H1 (cell line): Measurements from ENCODE around the gene TNIP1. TPM values are rescaled to one million over a fixed set of nuclear protein-coding genes. Genes with fewer than 3 reads are reported as not detected.

Source experiments
- CTCF ChIA-PET: fragments of 300-600 bp; sonication (Branson Sonifier 250); formaldehyde crosslinking; loops from one replicate; lab custom pipeline; 2021; ENCODE audit not compliant: partially characterized antibody; lab: Charles Lee
- POLR2A ChIA-PET: fragments of 300-600 bp; sonication (Branson Sonifier 250); formaldehyde crosslinking; loops from one replicate; lab custom pipeline; 2021; ENCODE audit warnings: inconsistent platforms; ENCODE audit not compliant: partially characterized antibody; lab: Charles Lee
- DNase-seq, 2 experiments: peaks; one replicate each; pipeline versions ENCODE4 v3.0.0 to v3.0.0-alpha.2; 2010 to 2022; ENCODE audit warnings: low spot score in 2 of 2, low read depth in 1 of 2, mixed read lengths in 1 of 2
- FAIRE-seq: peaks from 2 replicates; lab custom pipeline; 2011; peaks lifted over from hg19 to GRCh38; lab: Jason Lieb, UNC
- H2AFZ ChIP-seq: 2 replicates; pipeline ENCODE4 v1.8.1; 2012; ENCODE audit warnings: low read length, inconsistent platforms
- H2AK5ac ChIP-seq: 2 replicates; pipeline ENCODE4 v1.6.1; 2013; ENCODE audit warnings: low read depth, low read length
- H2BK120ac ChIP-seq: replicated peaks from 2 replicates; pipeline ENCODE3; 2013; ENCODE audit warnings: low read depth, low read length, inconsistent platforms
- H2BK12ac ChIP-seq: 2 replicates; pipeline ENCODE4 v1.6.1; 2013; ENCODE audit warnings: low read depth, low read length
- H2BK15ac ChIP-seq: 2 replicates; pipeline ENCODE4 v1.6.1; 2013; ENCODE audit warnings: low read length
- H2BK20ac ChIP-seq: 2 replicates; pipeline ENCODE4 v1.6.1; 2013; ENCODE audit warnings: low read length
- H2BK5ac ChIP-seq: 2 replicates; pipeline ENCODE4 v1.6.1; 2013; ENCODE audit warnings: low read depth, low read length
- H3K14ac ChIP-seq: 2 replicates; pipeline ENCODE4 v1.6.1; 2013; ENCODE audit warnings: inconsistent platforms; ENCODE audit not compliant: insufficient read length
- H3K18ac ChIP-seq: 2 replicates; pipeline ENCODE4 v1.6.1; 2013; ENCODE audit warnings: low read length; ENCODE audit errors: extremely low read depth
- H3K23ac ChIP-seq: 2 replicates; pipeline ENCODE4 v1.6.1; 2013; ENCODE audit warnings: inconsistent platforms; ENCODE audit not compliant: insufficient read length
- H3K23me2 ChIP-seq: 2 replicates; pipeline ENCODE4 v1.6.1; 2013; ENCODE audit warnings: low read depth, low read length
- H3K27ac ChIP-seq: 2 replicates; pipeline ENCODE4 v1.6.1; 2011; ENCODE audit warnings: low read depth, low read length, inconsistent platforms
- H3K27me3 ChIP-seq, 4 experiments: replicated peaks in 1 of 4; 1 replicate in 1 of 4; 2 replicates in 3 of 4; pipeline versions ENCODE4 v1.6.1 to v1.8.1; 2011 to 2013; ENCODE audit warnings: low read length in 3 of 4, mild to moderate bottlenecking in 3 of 4, inconsistent platforms in 2 of 4, mixed read lengths in 2 of 4, moderate library complexity in 1 of 4; ENCODE audit not compliant: control insufficient read depth in 3 of 4, insufficient read depth in 3 of 4; ENCODE audit errors: extremely low read depth in 1 of 4
- H3K36me3 ChIP-seq, 4 experiments: 2 replicates each; pipeline versions ENCODE4 v1.6.1 to v1.8.1; 2011 to 2013; ENCODE audit warnings: mild to moderate bottlenecking in 4 of 4, low read length in 3 of 4, moderate library complexity in 2 of 4, control low read depth in 1 of 4, inconsistent platforms in 1 of 4; ENCODE audit not compliant: insufficient read depth in 4 of 4, control insufficient read depth in 2 of 4
- H3K4ac ChIP-seq: replicated peaks from 2 replicates; pipeline ENCODE3; 2013; ENCODE audit warnings: low read length, low read depth, mixed read lengths, inconsistent platforms; ENCODE audit not compliant: insufficient read length
- H3K4me1 ChIP-seq, 4 experiments: replicated peaks in 1 of 4; 1 replicate in 1 of 4; 2 replicates in 3 of 4; pipeline versions ENCODE4 v1.6.1 to v1.8.1; 2011 to 2013; ENCODE audit warnings: low read length in 3 of 4, inconsistent platforms in 2 of 4, mixed read lengths in 1 of 4; ENCODE audit not compliant: insufficient read depth in 4 of 4, control insufficient read depth in 3 of 4
- H3K4me2 ChIP-seq, 2 experiments: 2 replicates each; pipeline versions ENCODE4 v1.6.1 to v1.8.1; 2011 to 2013; ENCODE audit warnings: low read depth in 2 of 2, low read length in 2 of 2, control low read depth in 1 of 2, inconsistent platforms in 1 of 2, mild to moderate bottlenecking in 1 of 2; ENCODE audit not compliant: insufficient read depth in 1 of 2
- H3K4me3 ChIP-seq, 4 experiments: fragments of 200-600, 300-600 bp in 1 of 4; sonication (generic), shearing (Covaris generic), sonication (Bioruptor Twin) in 1 of 4; 2 replicates each; pipeline versions ENCODE4 v1.5.1 to v1.8.1; 2011 to 2016; ENCODE audit warnings: low read length in 4 of 4, low read depth in 3 of 4, control low read depth in 2 of 4, inconsistent platforms in 2 of 4, mild to moderate bottlenecking in 2 of 4, mixed read lengths in 1 of 4, moderate library complexity in 1 of 4; ENCODE audit not compliant: insufficient read depth in 2 of 4; ENCODE audit errors: extremely low read depth in 1 of 4
- H3K56ac ChIP-seq: replicated peaks from 2 replicates; pipeline ENCODE3; 2013; ENCODE audit warnings: low read depth, mild to moderate bottlenecking, mixed read lengths, low read length, inconsistent platforms; ENCODE audit not compliant: insufficient read length
- H3K79me1 ChIP-seq: 2 replicates; pipeline ENCODE4 v1.6.1; 2013; ENCODE audit warnings: low read depth, low read length, control low read depth
- H3K79me2 ChIP-seq, 2 experiments: 2 replicates each; pipeline versions ENCODE4 v1.6.1 to v1.8.1; 2012 to 2013; ENCODE audit warnings: low read length in 2 of 2, mild to moderate bottlenecking in 2 of 2, inconsistent platforms in 1 of 2; ENCODE audit not compliant: insufficient read depth in 2 of 2, control insufficient read depth in 1 of 2
- H3K9ac ChIP-seq, 4 experiments: replicated peaks in 1 of 4; 1 replicate in 1 of 4; 2 replicates in 3 of 4; pipeline versions ENCODE4 v1.6.1 to v1.8.1; 2011 to 2013; ENCODE audit warnings: low read depth in 3 of 4, low read length in 3 of 4, control low read depth in 2 of 4, mild to moderate bottlenecking in 2 of 4, moderate library complexity in 2 of 4, inconsistent platforms in 1 of 4; ENCODE audit errors: extremely low read depth in 1 of 4
- H3K9me3 ChIP-seq, 2 experiments: 2 replicates each; pipeline versions ENCODE4 v1.6.1 to v1.8.1; 2012 to 2013; ENCODE audit warnings: mild to moderate bottlenecking in 2 of 2, moderate library complexity in 2 of 2, control low read depth in 1 of 2, inconsistent platforms in 1 of 2, low read depth in 1 of 2, low read length in 1 of 2, mixed read lengths in 1 of 2; ENCODE audit not compliant: insufficient read depth in 2 of 2
- H4K20me1 ChIP-seq, 2 experiments: replicated peaks in 1 of 2; 2 replicates each; pipeline versions ENCODE3 to v1.8.1; 2011 to 2013; ENCODE audit warnings: inconsistent platforms in 2 of 2, low read length in 2 of 2, mild to moderate bottlenecking in 1 of 2; ENCODE audit not compliant: insufficient read depth in 2 of 2, control insufficient read depth in 1 of 2
- H4K5ac ChIP-seq: 2 replicates; pipeline ENCODE4 v1.6.1; 2013; ENCODE audit warnings: low read length, low read depth, mixed read lengths, inconsistent platforms; ENCODE audit not compliant: insufficient read length
- H4K8ac ChIP-seq: 2 replicates; pipeline ENCODE4 v1.8.0; 2013; ENCODE audit warnings: mild to moderate bottlenecking, moderate library complexity, low read length, inconsistent platforms; ENCODE audit not compliant: insufficient read depth; ENCODE audit errors: extremely low read depth
- H4K91ac ChIP-seq: replicated peaks from 2 replicates; pipeline ENCODE3; 2013; ENCODE audit warnings: low read length, mixed read lengths, inconsistent platforms; ENCODE audit not compliant: insufficient read length
- HDAC2 ChIP-seq, 2 experiments: fragments of 300-600 bp in 1 of 2; sonication (generic) in 1 of 2; IDR thresholded peaks; 2 replicates each; pipeline ENCODE4 v1.6.1; 2011 to 2012; ENCODE audit warnings: low read depth in 2 of 2, low read length in 2 of 2, mild to moderate bottlenecking in 2 of 2, moderate library complexity in 2 of 2, borderline replicate concordance in 1 of 2, inconsistent platforms in 1 of 2
- HDAC6 ChIP-seq: IDR thresholded peaks from one replicate; pipeline ENCODE4 v1.7.1; 2012; ENCODE audit warnings: low read depth, mild to moderate bottlenecking, inconsistent platforms, low read length, moderate library complexity
- JUN ChIP-seq: IDR thresholded peaks from 2 replicates; pipeline ENCODE4 v1.6.1; 2011; ENCODE audit warnings: low read depth, mild to moderate bottlenecking, improper control_type of control experiment, low read length
- NRF1 ChIP-seq: IDR thresholded peaks from 2 replicates; pipeline ENCODE4 v1.6.1; 2011; ENCODE audit warnings: mild to moderate bottlenecking, low read depth, low read length, improper control_type of control experiment
- RFX5 ChIP-seq: IDR thresholded peaks from 2 replicates; pipeline ENCODE4 v1.6.1; 2011; ENCODE audit warnings: low read depth, low read length, improper control_type of control experiment, borderline replicate concordance
- SAP30 ChIP-seq: fragments of 300-600 bp; sonication (generic); IDR thresholded peaks from 2 replicates; pipeline ENCODE4 v1.7.1; 2012; ENCODE audit warnings: low read length, moderate library complexity, mild to moderate bottlenecking, inconsistent platforms; ENCODE audit not compliant: insufficient read depth, insufficient replicate concordance
- SIRT6 ChIP-seq: IDR thresholded peaks from one replicate; pipeline ENCODE4 v1.7.1; 2012; ENCODE audit warnings: low read length, inconsistent platforms
- SIX5 ChIP-seq: IDR thresholded peaks from 2 replicates; pipeline ENCODE4 v1.6.1; 2011; ENCODE audit warnings: mild to moderate bottlenecking, low read depth, low read length
- SP1 ChIP-seq: IDR thresholded peaks from 2 replicates; pipeline ENCODE4 v1.6.1; 2011; ENCODE audit warnings: low read depth, low read length
- SP4 ChIP-seq: IDR thresholded peaks from 2 replicates; pipeline ENCODE4 v1.6.1; 2012; ENCODE audit warnings: low read length, inconsistent platforms
- TEAD4 ChIP-seq: IDR thresholded peaks from 2 replicates; pipeline ENCODE4 v1.6.1; 2012; ENCODE audit warnings: low read depth, low read length, inconsistent platforms, mixed read lengths
- YY1 ChIP-seq: IDR thresholded peaks from 2 replicates; pipeline ENCODE4 v1.6.1; 2011; ENCODE audit warnings: low read depth, mild to moderate bottlenecking, low read length
- ZNF274 ChIP-seq: IDR thresholded peaks from 2 replicates; pipeline ENCODE4 v1.7.0; 2012; ENCODE audit warnings: low read length, borderline replicate concordance; ENCODE audit errors: extremely low read depth
- WGBS, 2 experiments: shearing (Covaris generic) in 1 of 2; methylation state at CpG; one replicate each; pipeline versions ENCODE4 v1.1.6 to v1.1.7; 2013 to 2015; ENCODE audit warnings: low lambda C conversion rate in 2 of 2, mixed read lengths in 2 of 2, inconsistent platforms in 1 of 2, low coverage in 1 of 2, missing lambda C conversion rate in 1 of 2; ENCODE audit not compliant: insufficient replicate concordance in 2 of 2, insufficient coverage in 1 of 2, insufficient read length in 1 of 2; ENCODE audit errors: extremely low coverage in 1 of 2, missing lambda C conversion rate in 1 of 2; 5-methylcytosine and 5-hydroxymethylcytosine counted together
- polyA plus RNA-seq, 7 experiments: library from polyadenylated mRNA; depleted of rRNA in 3 of 7; stranded (reverse) in 5 of 7; unstranded in 2 of 7; fragments of >200 nt in 5 of 7; fragments of 200-250 nt in 2 of 7; gene quantifications; 1 replicate in 5 of 7; 2 replicates in 1 of 7; 4 replicates in 1 of 7; pipeline versions ENCODE4 v1.2.1 to v1.2.3, GENCODE V29; 2011 to 2013; ENCODE audit warnings: missing spikeins in 2 of 7, mixed read lengths in 2 of 7
- total RNA-seq: library from RNA; stranded (reverse); fragmentation: NEBNext Ultra II Directional; extraction: Animal tissue kit (Norgen Biotek cat#: 25700); gene quantifications from 2 replicates; pipeline ENCODE4 v1.2.1, GENCODE V29; 2021

TNIP1 gene
- total and polyA plus RNA-seq, 2 of the 8 experiments (the other 6 are each of a cell fraction or from before 2014, with no cell fraction given): 14.2 to 31.9 TPM

DNA sequence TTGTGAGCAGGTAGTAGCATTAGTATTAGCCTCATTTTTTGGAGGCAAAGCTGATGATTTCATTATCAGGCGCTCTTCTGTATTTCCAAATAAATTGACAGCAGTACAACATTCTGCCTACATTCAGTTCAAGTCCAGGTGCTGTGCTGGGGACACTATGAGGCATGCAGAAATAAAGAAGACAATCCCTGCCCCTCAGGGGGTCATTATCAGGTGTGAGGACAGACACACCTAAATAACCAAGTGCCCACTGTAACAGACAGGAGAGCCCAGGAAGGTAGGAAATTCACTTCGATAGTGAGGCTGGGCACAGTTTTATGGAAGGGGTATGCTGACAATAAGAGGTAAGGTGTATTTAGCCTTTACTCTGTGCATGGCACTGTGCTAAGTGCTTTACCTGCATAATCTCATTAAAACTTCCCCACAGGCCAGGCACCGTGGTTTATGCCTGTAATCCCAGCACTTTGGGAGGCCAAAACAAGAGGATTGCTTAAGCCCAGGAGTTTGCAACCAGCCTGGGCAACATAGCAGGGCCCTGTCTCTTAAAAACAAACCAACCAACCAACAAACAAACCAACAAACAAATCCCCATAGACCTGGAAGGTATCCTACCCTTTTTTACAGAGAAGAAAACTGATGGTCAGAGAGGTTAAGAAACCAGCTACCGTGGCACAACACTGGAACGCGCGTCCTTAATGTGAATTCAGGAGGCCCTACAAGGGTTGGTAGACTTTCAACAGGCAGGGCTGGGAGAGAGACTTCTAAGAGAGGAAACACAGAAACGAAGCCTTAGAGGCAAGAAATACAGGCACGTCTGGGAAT, 77.9 kb downstream of the TNIP1 start:
- H2AK5ac ChIP-seq: no peak overlapping the region
- H4K5ac ChIP-seq: no peak overlapping the region
- no peaks in the 10 kb centered on the region for H4K20me1 ChIP-seq
- no peak overlapping the region for H2AFZ ChIP-seq
- CTCF ChIA-PET: interaction anchor here (0.7 to 10.3 kb wide), 32 partner anchors 8 to 519 kb away, joined by 3 to 128 read pairs (median 4); partner anchors contain the start of gene GPX3
- peaks cover 0 to 3% (median 0%) of the 10 kb centered on the region in 4 experiments; a peak in 1 of 7 replicates for H3K4me1 ChIP-seq
- no peak overlapping the region for H3K4me2 ChIP-seq
- WGBS, 2 experiments: 86% methylated on average over 9 of the region's 9 CpGs; no CpG with 5 or more reads in 1 of the 2 experiments
- H3K27ac ChIP-seq: no peak overlapping the region
- no peak overlapping the region for H2BK20ac ChIP-seq
- 0 out of 2 replicates have a peak overlapping the region, but pooled peaks have one; percentile 8 for H2BK15ac ChIP-seq
- H3K9ac ChIP-seq: no peak overlapping the region
- H2BK120ac ChIP-seq: no peak overlapping the region
- no peaks in the 10 kb centered on the region for H3K79me2 ChIP-seq
- no peak overlapping the region for H2BK5ac ChIP-seq
- H3K23ac ChIP-seq: no peak overlapping the region
- no peak overlapping the region for H3K56ac ChIP-seq
- no peaks in the 10 kb centered on the region for H3K27me3 ChIP-seq
- H3K79me1 ChIP-seq: no peaks in the 10 kb centered on the region
- H3K36me3 ChIP-seq: no peaks in the 10 kb centered on the region
- TF ChIP-seq HDAC6 (no peak), NRF1 (no peak), YY1 (no peak), RFX5 (no peak), TEAD4 (no peak), ZNF274 (no peak), SIX5 (no peak), SP1 (no peak), SAP30 (no peak), HDAC2 (IDR thresholded peaks at IDR 0.05; ENCODE audit: borderline replicate concordance in 1 of 2, low read depth in 2 of 2, low read length in 2 of 2) (no peak), JUN (no peak), SIRT6 (no peak), SP4 (no peak)
- TF ChIP-seq, all 59 proteins: peak for 0
- Histone ChIP-seq H4K8ac (no peak overlapping the region), H4K91ac (no peak overlapping the region), H3K14ac (no peak overlapping the region), H3K4me3 (no peak overlapping the region), H2BK12ac (no peak overlapping the region), H3K18ac (no peak overlapping the region), H3K9me3 (no peaks in the 10 kb centered on the region), H3K4ac (no peak overlapping the region), H3K23me2 (no peaks in the 10 kb centered on the region)
- peak in 1 of 2 experiments; percentile 31 for DNase-seq
- POLR2A ChIA-PET: interaction anchor here (0.6 to 1.0 kb wide), 2 partner anchors 46 to 156 kb away, joined by 3 read pairs; no protein-coding TSS in a partner anchor
- no peak for FAIRE-seq
